HG02884 (cell line): ENCODE data around the gene CCDC24.

ENCODE experiments used
- ATAC-seq: cut with Tn5 transposase; IDR thresholded peaks from one replicate; pipeline ENCODE4 v1.9.1; 2021; ENCODE audit warnings: mild to moderate bottlenecking, moderate library complexity; ENCODE audit not compliant: unreplicated experiment

CCDC24 gene

GRCh38 chr1:43996733-43997115 lies 5.3 kb downstream of the CCDC24 start:
- ATAC-seq: no peak

- no peak for ATAC-seq
These were observed 6.0 kb downstream of the CCDC24 start for GRCh38 chr1:43997295-43997999.

- no peak for ATAC-seq
These were observed 6.6 kb downstream of the CCDC24 start for GRCh38 chr1:43998000-43998378.

- ATAC-seq: no peak
These were observed 8.1 kb downstream of the CCDC24 start for GRCh38 chr1:43999455-43999854.

GRCh38 chr1:44000122-44000665 lies 8.8 kb downstream of the CCDC24 start:
- ATAC-seq: no peak

GRCh38 chr1:44002165-44002564 lies 10.8 kb downstream of the CCDC24 start:
- ATAC-seq: no peak

- ATAC-seq: no peak
These were observed 11.3 kb downstream of the CCDC24 start for GRCh38 chr1:44002606-44003157.

GRCh38 chr1:44008259-44008658 lies 16.9 kb downstream of the CCDC24 start:
- ATAC-seq: no peak

GRCh38 chr1:44010935-44011471 lies 19.6 kb downstream of the CCDC24 start:
- ATAC-seq: no peak

GRCh38 chr1:44012404-44012803 lies 21.0 kb downstream of the CCDC24 start:
- no peak for ATAC-seq

- ATAC-seq: no peak
These were observed 21.7 kb downstream of the CCDC24 start for GRCh38 chr1:44012941-44013609.

GRCh38 chr1:44013949-44014348 lies 22.6 kb downstream of the CCDC24 start:
- ATAC-seq: no peak

GRCh38 chr1:44014365-44015104 lies 23.1 kb downstream of the CCDC24 start:
- no peak for ATAC-seq

- ATAC-seq: no peak
These were observed 23.8 kb downstream of the CCDC24 start for GRCh38 chr1:44015206-44015605.

- no peak for ATAC-seq
These were observed 24.9 kb downstream of the CCDC24 start for GRCh38 chr1:44016041-44016889.

- ATAC-seq: no peak
These were observed 25.5 kb downstream of the CCDC24 start for GRCh38 chr1:44016890-44017400.

GRCh38 chr1:44019466-44019948 lies 28.1 kb downstream of the CCDC24 start:
- no peak for ATAC-seq

- no peak for ATAC-seq
These were observed 29.1 kb downstream of the CCDC24 start for GRCh38 chr1:44020464-44020863.

- no peak for ATAC-seq
These were observed 29.8 kb downstream of the CCDC24 start for GRCh38 chr1:44021156-44021555.
